WI38 (cell line): ENCODE data around the gene YPEL5.

Experiments
- H3K4me3 ChIP-seq: 2 replicates; pipeline ENCODE4 v1.5.1; 2011; ENCODE audit warnings: low read depth, mild to moderate bottlenecking, control low read depth, low read length
- CTCF ChIP-seq: IDR thresholded peaks from 2 replicates; pipeline ENCODE4 v1.5.1; 2012; ENCODE audit warnings: low read depth, mild to moderate bottlenecking, control low read depth, low read length

The YPEL5 gene

GRCh38 chr2:30184035-30184434, 37.2 kb downstream of the YPEL5 start:
- H3K4me3 ChIP-seq, result no peak overlapping the region
- no peak for TF ChIP-seq CTCF

GRCh38 chr2:30185178-30185577, 38.4 kb downstream of the YPEL5 start:
- H3K4me3 ChIP-seq, result no peak overlapping the region

GRCh38 chr2:30188292-30188691, 41.5 kb downstream of the YPEL5 start:
- H3K4me3 ChIP-seq, result no peak overlapping the region
- TF ChIP-seq CTCF, result no peak

More at GRCh38 chr2:30185178-30185577, 38.4 kb downstream of the YPEL5 start:
- no peak for TF ChIP-seq CTCF

GRCh38 chr2:30190637-30191036, 43.8 kb downstream of the YPEL5 start:
- no peak for TF ChIP-seq CTCF
- no peak overlapping the region for H3K4me3 ChIP-seq

- TF ChIP-seq CTCF, result no peak
- H3K4me3 ChIP-seq, result no peak overlapping the region
These were observed 44.3 kb downstream of the YPEL5 start for GRCh38 chr2:30191107-30191506.

GRCh38 chr2:30191819-30192271, 45.0 kb downstream of the YPEL5 start:
- TF ChIP-seq CTCF, result no peak

GRCh38 chr2:30192314-30192713, 45.5 kb downstream of the YPEL5 start:
- H3K4me3 ChIP-seq, result no peak overlapping the region
- TF ChIP-seq CTCF, result no peak

More at GRCh38 chr2:30191819-30192271, 45.0 kb downstream of the YPEL5 start:
- no peak overlapping the region for H3K4me3 ChIP-seq
